Stimulated activated CD8-positive, alpha-beta memory T cell treated with anti-CD3 and anti-CD28 coated beads, Interleukin-15, amount 100 ng/mL, for 4 hours (primary cell): ENCODE data around the gene CAPN13.

ENCODE experiments used
- DNase-seq, 2 donors: peaks; one replicate each; pipeline ENCODE4 v3.0.0-alpha.2; 2020; ENCODE audit warnings: low read depth in 2 of 2

Gene CAPN13

GRCh38 chr2:30683236-30683956 lies 123.8 kb downstream of the CAPN13 start:
- no peak for DNase-seq

DNA sequence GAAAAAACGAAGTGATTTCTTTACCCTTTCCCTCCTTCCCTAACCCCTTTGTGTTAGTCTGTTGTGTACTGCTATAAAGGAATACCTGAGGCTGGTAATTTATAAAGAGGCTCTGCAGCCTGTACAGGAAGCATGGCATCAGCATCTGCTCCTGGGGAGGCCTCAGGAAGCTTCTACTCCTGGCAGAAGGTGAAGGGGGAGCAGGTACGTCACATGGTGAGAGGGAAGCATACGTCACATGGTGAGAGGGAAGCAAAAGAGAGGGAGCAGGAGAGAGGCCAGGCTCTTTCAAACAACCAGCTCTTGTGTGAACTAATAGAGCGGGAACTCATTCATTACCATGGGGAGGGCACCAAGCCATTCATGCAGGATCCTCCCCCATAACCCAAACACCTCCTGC lies 126.2 kb downstream of the CAPN13 start:
- DNase-seq: no peak

DNA sequence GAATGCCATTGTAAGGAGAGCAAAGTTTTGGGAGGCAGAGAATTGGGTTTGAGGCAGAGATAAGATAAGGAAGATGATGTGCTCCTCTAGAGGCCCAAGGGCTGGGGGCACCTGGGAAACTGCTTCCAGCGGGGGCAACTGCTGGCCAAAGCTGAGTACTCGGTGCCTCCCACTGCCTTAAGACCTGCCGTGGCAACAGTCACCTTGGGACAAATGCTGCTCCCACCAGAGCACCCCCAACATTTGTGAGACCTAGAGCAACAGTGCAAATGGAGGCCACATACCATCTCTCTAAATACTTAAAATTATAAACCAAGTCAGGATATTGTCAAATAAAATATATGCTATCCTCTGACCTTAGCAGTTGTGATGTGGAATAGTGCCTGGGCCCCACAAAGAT lies 127.1 kb downstream of the CAPN13 start:
- no peak for DNase-seq

DNA sequence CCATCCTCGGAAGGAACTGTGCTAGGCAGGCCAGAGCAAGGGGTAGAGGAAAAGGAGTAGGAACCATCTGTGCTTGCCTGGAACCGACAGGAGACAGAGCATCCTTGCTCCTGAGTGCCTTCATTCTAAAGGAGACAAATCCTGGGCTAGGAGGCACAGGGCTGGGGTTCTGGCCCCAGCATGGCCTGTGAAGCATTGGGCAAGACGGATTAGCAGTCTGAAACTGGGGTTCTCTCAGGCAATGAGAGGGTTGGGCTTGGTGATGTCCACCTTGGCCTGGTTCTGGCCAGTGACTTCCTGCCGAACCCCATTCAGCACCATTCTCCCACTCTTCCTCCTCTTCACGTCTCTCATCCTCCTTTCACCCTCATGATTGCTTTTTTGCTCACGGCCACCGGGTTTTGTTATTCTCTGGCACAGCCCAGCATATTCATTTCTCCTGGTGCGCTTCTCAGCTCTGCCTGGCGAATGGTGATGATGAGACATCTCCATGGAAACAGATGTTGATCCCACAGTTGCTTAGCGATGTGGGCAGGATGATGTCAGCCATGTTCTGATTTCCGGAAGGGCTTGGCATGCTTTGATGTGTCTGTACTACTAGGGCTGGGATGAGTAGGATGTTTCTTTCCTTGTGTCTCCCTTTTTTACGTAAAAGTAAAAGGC lies 127.7 kb downstream of the CAPN13 start:
- no peak for DNase-seq

- DNase-seq: no peak
These were observed 128.7 kb downstream of the CAPN13 start for GRCh38 chr2:30678410-30679137.

DNA sequence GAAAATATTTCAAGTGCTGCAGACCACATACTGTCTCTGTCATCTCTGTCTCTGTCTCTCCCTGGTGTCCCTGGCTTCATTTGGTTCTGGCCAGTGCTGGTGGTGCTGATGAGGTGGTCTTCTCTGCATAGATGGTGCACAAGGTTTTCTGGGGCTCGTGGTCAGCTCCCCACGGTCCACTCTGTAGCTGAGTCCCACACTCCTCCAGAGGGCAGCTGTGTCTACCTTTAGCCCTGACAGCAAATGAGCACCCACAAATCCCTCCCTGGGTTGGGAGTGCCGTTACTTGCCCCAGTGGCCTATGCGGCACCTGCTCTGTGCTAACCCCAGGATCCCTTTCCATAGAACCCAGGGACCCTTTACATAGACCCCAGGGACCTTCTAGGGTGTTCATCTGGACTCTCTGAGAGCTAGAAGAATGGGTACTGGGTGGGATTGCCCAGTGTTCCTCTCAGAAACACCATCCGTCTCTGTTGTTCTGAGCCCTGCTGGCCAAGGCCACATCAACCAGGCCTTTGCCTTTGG lies 129.3 kb downstream of the CAPN13 start:
- no peak for DNase-seq

- no peak for DNase-seq
These were observed 130.0 kb downstream of the CAPN13 start for GRCh38 chr2:30677231-30677630.

DNA sequence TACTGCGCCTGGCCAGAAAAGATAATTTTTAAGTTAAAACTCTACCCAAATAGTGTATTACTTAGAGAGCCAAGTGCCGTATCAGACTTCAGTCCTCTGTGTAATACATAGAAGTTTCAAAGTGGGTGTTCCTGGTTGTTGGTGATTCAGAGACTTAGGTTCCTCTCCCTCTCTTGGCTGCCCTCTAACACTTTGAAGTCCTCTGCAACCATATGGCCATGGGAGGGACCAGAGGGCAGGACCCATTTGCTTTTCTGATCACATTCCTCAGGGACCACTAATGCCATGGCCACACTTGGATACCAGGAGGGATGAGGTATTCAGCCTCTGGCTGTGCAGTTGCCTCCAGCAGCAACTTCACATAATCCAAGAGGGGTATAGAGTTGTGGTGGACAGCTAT lies 131.5 kb downstream of the CAPN13 start:
- no peak for DNase-seq

DNA sequence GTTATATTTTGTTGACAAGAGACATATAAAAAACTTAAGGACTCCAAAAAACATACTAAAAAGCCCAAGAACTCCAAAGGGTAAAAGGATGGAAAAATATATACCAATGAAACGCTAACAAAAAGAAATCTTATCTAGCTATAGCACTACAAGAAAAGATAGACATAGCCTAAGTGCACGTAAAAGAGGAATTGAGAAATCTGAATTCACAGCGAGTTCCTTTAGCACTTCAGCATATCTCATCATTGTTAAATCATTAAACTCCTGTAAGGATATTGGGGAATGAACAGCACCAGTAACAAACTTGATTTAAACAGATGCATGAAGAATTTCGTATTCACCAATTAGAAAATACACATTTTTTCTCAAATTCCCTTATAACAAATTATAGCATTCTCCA lies 134.1 kb downstream of the CAPN13 start:
- no peak for DNase-seq
